ENCODE data around the gene NOL3.

Gene NOL3

DNA sequence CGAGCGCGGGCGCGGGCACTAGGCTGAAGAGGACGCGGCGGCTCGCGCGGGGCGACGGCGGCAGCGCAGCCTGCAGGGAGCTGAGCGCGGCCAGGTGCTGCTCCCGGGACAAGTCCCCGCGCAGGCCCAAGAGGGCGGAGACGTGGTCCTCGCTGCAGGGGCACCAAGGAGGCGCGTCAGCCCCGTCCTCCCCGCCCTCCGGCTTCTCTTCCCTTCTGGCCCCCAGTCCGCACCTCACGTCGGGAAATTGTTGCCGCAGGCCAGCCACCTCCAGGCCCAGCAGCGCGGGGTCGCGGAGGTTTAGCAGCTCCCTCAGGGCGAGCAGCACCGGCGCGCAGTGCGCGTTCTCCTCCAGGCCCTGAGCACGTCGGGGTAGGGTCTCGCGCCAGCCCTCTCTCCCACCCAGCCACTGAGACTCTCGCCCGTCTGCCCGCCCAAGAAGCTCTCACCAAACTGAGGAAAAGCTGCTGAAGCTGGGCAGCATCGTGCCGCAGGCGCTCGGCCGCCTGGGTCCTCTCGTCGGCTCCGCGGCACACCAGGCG, 14.2 kb downstream of the NOL3 start:
- DNase-seq (ENCODE audit: low read depth): no peak
- TF ChIP-seq CTCF (conservative IDR thresholded peaks at IDR 0.05; ENCODE audit: control insufficient read depth, insufficient read depth, low read depth, low read length): no peak
- peak overlapping the region; percentile 69 for H3K4me3 ChIP-seq (ENCODE audit: control insufficient read depth, low read depth, low read length)

DNA sequence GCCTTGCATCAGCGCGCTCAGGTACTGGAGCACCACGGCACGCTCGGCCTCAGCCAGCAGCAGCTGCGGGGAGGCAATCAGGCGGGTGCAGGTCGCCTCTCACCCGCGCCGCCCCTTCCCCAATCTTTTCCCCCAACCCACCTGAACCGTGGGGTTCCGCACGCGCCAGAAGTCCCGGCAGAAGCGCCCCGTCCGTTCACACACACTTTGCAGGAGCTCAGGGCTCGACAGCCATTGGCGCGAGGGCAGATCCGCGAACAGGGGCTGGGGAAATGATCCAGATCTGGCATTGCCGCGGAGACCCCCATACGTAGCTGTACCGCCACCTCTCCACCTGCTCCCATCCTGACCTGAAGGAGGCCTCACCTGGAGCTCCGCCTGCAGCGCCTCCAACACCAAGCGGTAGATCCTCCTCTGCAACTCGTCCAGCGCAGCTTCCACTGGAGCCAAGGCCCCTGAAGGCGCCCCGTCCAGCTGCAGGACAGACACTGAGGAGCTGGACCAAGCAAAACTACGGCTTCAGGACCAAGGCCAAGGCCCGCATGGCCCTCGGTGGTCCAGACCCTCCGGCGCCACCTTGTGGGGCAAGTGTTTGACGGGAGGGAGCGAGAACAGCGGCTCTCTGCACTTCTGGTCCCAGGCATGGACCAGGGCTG, 14.8 kb downstream of the NOL3 start:
- peak; percentile 84 for TF ChIP-seq CTCF (conservative IDR thresholded peaks at IDR 0.05; ENCODE audit: control insufficient read depth, insufficient read depth, low read depth, low read length)
- DNase-seq (ENCODE audit: low read depth): peak; percentile 90
- H3K4me3 ChIP-seq (ENCODE audit: control insufficient read depth, low read depth, low read length): no peak overlapping the region

DNA sequence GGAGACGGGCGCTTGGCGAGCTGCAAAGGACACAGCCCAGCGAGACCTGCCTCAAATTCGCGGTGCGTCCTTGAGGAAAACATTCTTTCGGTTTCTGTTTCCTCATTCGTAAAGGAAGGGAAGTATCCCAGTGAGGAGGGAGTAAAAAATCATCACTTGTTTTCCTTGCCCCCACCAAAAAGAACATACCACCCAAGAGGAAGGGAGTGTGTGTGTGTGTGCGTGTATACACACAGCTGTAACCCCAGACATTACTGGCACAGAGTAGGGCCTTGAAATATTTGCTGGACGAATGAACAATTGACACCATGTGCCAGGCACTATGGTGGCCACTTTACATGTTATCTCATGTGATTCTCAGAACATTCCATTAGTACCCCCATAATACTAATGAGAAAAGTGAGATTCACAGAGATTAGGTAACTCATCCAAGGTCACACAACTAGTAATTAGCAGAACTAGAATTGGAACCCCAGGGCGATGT, 15.4 kb downstream of the NOL3 start:
- H3K4me3 ChIP-seq (ENCODE audit: control insufficient read depth, low read depth, low read length): no peak overlapping the region
- DNase-seq (ENCODE audit: low read depth): no peak
- TF ChIP-seq CTCF (conservative IDR thresholded peaks at IDR 0.05; ENCODE audit: control insufficient read depth, insufficient read depth, low read depth, low read length): no peak

DNA sequence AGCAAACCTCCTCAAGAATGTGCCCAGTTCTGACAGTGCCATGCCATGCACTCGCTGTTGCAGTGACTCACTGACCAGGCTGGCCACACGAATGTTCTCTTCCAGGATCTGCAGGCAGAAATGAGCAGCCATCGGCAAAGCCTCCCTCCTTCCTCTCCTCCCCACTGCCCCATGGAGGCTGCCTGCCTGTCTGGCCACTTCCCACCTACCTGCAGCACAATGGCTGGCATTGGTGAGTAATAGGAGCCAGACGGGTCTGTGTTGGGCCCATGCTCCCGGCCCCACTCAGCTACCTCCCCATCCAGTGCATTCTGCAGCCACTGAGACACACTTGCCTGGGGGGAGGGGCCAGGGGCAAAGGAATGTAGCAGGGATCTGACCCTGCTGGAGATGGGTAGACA, 16.2 kb downstream of the NOL3 start:
- no peak for TF ChIP-seq CTCF (conservative IDR thresholded peaks at IDR 0.05; ENCODE audit: control insufficient read depth, insufficient read depth, low read depth, low read length)
- DNase-seq (ENCODE audit: low read depth): no peak
- H3K4me3 ChIP-seq (ENCODE audit: control insufficient read depth, low read depth, low read length): no peak overlapping the region

DNA sequence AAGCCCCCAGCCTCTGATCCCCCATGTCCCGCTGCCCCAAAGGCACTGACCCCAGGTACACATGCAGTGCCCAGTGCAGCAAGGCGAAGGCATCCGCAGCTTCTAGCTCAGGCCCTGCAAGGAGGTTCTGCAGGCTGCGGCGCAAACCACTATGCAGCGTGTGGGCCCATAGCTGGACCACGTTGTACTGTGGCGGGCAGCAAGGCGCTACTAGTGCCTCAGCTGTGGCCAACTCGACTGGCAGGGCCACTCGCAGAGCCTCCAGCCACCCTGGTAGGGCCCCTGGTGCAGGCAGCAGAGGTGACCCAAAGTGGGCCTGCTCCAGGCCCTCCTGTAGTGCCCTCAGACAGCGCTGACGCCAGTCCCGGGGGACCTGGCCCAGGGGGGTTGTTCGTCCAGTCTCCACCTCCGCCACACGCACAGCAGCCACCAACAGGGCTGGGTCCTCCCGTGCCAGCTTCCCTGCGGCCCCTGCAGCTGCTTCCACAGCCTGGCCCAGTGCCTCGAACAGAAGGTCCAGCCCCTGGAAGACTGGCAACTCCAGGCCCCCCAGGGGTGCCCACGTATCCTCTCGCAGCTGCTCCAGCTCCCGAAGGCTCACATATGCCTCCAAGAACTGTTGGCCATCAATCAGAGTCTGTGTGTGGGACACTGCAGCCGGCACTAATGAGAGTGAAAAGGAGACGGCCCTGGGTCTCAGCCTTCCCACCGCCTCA, 17.0 kb downstream of the NOL3 start:
- DNase-seq (ENCODE audit: low read depth): no peak
- H3K4me3 ChIP-seq (ENCODE audit: control insufficient read depth, low read depth, low read length): no peak overlapping the region
- no peak for TF ChIP-seq CTCF (conservative IDR thresholded peaks at IDR 0.05; ENCODE audit: control insufficient read depth, insufficient read depth, low read depth, low read length)

DNA sequence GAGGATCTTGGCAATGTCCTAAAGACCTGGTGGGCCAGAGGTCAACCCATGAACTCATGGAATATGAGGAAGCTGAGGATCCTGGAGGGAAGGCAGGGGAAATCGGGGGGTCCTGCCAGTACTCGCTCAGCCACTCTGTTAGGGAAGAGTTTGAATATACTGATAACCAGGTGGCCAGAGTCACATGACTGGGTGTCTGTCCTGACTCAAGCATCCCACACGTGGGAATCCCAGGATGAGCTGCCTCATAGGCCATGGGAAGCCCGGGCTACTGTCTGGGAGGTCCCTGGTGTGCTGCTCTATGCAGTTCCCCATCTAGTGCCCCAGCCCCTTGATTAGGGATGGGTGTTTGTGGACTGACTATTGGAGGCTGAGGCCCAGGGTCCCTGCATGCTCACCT, 18.0 kb downstream of the NOL3 start:
- TF ChIP-seq CTCF (conservative IDR thresholded peaks at IDR 0.05; ENCODE audit: control insufficient read depth, insufficient read depth, low read depth, low read length): no peak
- no peak for DNase-seq (ENCODE audit: low read depth)

More for the DNA sequence above, 18.0 kb downstream of the NOL3 start:
- H3K4me3 ChIP-seq (ENCODE audit: control insufficient read depth, low read depth, low read length): no peak overlapping the region
